ENCODE measurements around the gene PAQR5.

The PAQR5 gene

DNA sequence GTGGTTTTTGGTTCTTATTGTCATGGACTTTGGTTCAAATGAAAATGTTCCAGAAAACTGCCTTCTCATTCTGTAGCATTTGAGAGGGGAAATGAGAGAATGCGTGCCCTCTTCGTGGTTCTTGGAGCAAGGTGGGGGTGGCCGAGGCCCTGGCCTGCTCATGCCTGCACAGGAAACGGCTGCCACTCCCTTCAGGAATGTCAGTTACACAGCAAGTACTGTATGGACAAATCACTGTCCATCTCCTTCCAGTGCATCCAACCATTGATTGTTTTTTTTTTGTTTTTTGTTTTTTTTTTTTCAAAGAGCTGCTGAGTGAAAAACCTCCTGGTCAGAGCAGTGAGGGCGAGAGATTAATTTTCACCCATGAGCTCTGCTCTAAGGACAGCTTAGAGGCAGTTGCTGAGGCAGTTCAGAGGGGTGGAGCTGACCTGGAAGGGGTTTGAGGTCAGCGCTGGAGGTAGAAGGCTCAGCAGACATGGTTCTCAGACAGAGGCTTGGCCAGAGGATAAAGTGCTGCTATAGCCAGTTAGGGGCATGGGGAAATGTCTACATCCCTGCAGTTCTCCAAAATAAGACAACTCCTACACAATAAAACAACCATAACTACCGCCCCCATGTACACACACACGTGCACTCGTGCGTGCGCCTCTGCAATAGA, 95.2 kb downstream of the PAQR5 start:
- H3K4me1 ChIP-seq (ENCODE audit: insufficient read depth, low read length): peaks cover 11% of the 10 kb centered on the region
- 81% methylated on average over 11 of the region's 11 CpGs for WGBS
- no peaks in the 10 kb centered on the region for H3K9me3 ChIP-seq (ENCODE audit: insufficient read depth, low read depth, low read length)
- no peak overlapping the region for H3K9ac ChIP-seq (ENCODE audit: low read depth, low read length)
- no peaks in the 10 kb centered on the region for H3K27me3 ChIP-seq (ENCODE audit: insufficient read depth, low read length)
- no peaks in the 10 kb centered on the region for H3K36me3 ChIP-seq (ENCODE audit: insufficient read depth, low read length)
- no peak overlapping the region for H3K27ac ChIP-seq (ENCODE audit: low read depth, low read length)
- H3K4me3 ChIP-seq (ENCODE audit: low read length): no peak overlapping the region

DNA sequence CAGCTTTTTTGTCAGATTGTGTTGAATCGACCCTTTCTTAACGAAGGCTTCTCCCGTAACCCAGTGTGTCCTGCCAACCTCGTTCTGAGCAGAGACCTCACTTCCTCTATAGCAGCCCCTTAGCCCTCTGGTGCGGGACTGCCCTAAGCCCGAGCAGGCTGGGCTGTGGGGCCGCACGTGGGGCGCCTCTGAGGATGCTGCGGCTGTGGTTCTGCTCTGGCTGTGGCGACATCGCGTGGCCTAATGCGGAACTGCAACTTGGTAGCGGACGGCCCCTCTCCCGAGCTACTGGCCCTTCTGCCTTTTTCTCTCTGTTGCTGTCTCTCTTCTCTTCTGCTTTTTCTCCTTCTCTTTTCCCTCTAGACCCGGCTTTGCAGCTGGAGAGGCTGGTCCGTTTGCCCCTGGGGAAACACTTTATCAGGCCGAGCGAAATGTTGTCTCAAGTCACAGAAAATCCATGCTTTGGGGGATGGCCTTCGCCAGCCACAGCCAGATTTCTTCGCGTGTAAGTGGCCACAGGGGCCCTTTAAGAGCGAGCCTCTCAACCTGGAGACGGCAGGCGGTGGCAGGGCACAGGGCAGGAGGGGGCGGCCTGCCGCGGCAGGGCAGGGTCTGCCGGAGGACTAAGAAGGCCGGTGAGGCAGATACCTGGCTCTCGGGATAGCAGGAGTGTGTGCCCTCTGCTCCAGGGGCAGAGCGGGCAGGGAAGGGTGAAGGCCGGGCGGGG, 96.0 kb downstream of the PAQR5 start:
- Histone ChIP-seq H3K27me3 (ENCODE audit: insufficient read depth, low read length) (no peaks in the 10 kb centered on the region), H3K9ac (ENCODE audit: low read depth, low read length) (no peak overlapping the region), H3K36me3 (ENCODE audit: insufficient read depth, low read length) (no peaks in the 10 kb centered on the region), H3K9me3 (ENCODE audit: insufficient read depth, low read depth, low read length) (no peaks in the 10 kb centered on the region), H3K27ac (ENCODE audit: low read depth, low read length) (no peak overlapping the region), H3K4me1 (ENCODE audit: insufficient read depth, low read length) (peaks cover 11% of the 10 kb centered on the region), H3K4me3 (ENCODE audit: low read length) (no peak overlapping the region)
- 28% methylated on average over 36 of the region's 36 CpGs for WGBS

- peaks cover 11% of the 10 kb centered on the region for H3K4me1 ChIP-seq (ENCODE audit: insufficient read depth, low read length)
- H3K27ac ChIP-seq (ENCODE audit: low read depth, low read length): no peak overlapping the region
- H3K9me3 ChIP-seq (ENCODE audit: insufficient read depth, low read depth, low read length): no peaks in the 10 kb centered on the region
- no peaks in the 10 kb centered on the region for H3K27me3 ChIP-seq (ENCODE audit: insufficient read depth, low read length)
- no peaks in the 10 kb centered on the region for H3K36me3 ChIP-seq (ENCODE audit: insufficient read depth, low read length)
- no peak overlapping the region for H3K9ac ChIP-seq (ENCODE audit: low read depth, low read length)
- whole genome bisulfite sequencing: 94% methylated on average over 10 of the region's 10 CpGs
- no peak overlapping the region for H3K4me3 ChIP-seq (ENCODE audit: low read length)
Measured at GRCh38 chr15:69395460-69395859, 96.7 kb downstream of the PAQR5 start.

DNA sequence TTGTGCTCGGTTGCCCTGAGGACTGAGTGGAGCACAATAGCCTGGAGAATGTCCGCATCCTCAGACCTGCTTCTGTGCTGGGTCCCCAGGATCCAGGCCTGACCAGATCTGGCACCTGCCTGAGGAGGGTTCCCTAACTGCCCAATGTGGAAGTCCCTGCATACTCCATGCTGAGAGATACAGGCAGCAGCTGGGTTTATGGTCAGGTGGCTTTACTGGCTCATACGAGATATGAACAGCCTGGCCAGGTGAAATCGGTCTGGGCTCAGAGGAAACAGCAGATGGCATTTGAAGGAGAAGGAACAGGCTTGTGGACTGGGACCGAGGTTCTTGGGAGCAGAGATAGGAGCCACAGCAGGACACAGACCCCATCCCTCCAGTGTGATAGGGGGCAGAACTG, 97.3 kb downstream of the PAQR5 start:
- 93% methylated on average over 5 of the region's 5 CpGs for WGBS
- Histone ChIP-seq H3K36me3 (ENCODE audit: insufficient read depth, low read length) (no peaks in the 10 kb centered on the region), H3K9me3 (ENCODE audit: insufficient read depth, low read depth, low read length) (no peaks in the 10 kb centered on the region), H3K4me1 (ENCODE audit: insufficient read depth, low read length) (peaks cover 11% of the 10 kb centered on the region), H3K4me3 (ENCODE audit: low read length) (no peak overlapping the region), H3K27ac (ENCODE audit: low read depth, low read length) (no peak overlapping the region), H3K27me3 (ENCODE audit: insufficient read depth, low read length) (no peaks in the 10 kb centered on the region), H3K9ac (ENCODE audit: low read depth, low read length) (no peak overlapping the region)

- WGBS: 76% methylated on average over 7 of the region's 7 CpGs
- no peak overlapping the region for H3K27ac ChIP-seq (ENCODE audit: low read depth, low read length)
- no peak overlapping the region for H3K4me3 ChIP-seq (ENCODE audit: low read length)
- H3K27me3 ChIP-seq (ENCODE audit: insufficient read depth, low read length): no peaks in the 10 kb centered on the region
- no peaks in the 10 kb centered on the region for H3K9me3 ChIP-seq (ENCODE audit: insufficient read depth, low read depth, low read length)
- H3K36me3 ChIP-seq (ENCODE audit: insufficient read depth, low read length): no peaks in the 10 kb centered on the region
- H3K4me1 ChIP-seq (ENCODE audit: insufficient read depth, low read length): peaks cover 11% of the 10 kb centered on the region
- no peak overlapping the region for H3K9ac ChIP-seq (ENCODE audit: low read depth, low read length)
Measured at GRCh38 chr15:69398491-69398891, 99.8 kb downstream of the PAQR5 start.

DNA sequence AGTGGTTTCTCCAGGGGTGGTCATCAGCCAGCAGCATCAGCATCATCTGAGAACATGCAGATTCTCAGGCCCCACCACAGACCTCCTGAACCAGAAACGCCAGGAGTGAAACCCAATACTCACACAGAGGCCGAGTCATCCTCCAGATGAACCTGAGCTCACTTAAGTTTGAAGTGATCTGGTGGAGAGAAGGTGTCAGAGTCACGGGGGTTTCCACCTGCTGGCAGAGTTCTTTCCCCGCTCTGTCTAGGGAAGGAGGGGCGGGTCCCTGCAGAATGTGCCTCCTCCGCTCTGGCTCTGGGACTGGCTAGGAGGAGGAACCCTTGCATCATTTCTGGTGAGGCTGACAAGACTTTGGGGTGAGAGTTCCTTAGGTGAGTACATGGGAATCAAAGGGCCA, 102.1 kb downstream of the PAQR5 start:
- Histone ChIP-seq H3K27me3 (ENCODE audit: insufficient read depth, low read length) (no peaks in the 10 kb centered on the region), H3K27ac (ENCODE audit: low read depth, low read length) (no peak overlapping the region), H3K4me1 (ENCODE audit: insufficient read depth, low read length) (no peaks in the 10 kb centered on the region), H3K9ac (ENCODE audit: low read depth, low read length) (no peak overlapping the region), H3K36me3 (ENCODE audit: insufficient read depth, low read length) (no peaks in the 10 kb centered on the region), H3K9me3 (ENCODE audit: insufficient read depth, low read depth, low read length) (no peaks in the 10 kb centered on the region), H3K4me3 (ENCODE audit: low read length) (no peak overlapping the region)
- WGBS: 80% methylated on average over 6 of the region's 6 CpGs

DNA sequence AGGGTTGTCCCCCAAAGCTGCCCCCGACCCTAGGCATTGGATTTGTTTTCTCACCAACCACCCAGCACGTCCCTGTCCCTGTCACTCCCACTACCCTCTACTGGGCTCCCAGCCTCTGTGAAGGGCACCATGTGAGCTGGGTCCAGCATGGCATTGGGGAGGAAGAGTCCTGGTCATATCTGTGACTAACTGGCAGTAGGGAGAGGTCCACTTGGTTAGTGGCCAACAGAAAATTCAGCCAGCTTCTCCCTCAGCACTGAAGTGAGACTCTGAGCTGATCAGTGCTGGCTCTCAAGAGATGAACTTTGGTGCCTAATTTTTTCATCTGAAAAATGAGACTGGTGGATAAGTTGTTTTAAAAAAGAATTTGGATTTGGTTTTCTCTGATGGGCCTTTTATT, 104.1 kb downstream of the PAQR5 start:
- Histone ChIP-seq H3K9me3 (ENCODE audit: insufficient read depth, low read depth, low read length) (no peaks in the 10 kb centered on the region), H3K27ac (ENCODE audit: low read depth, low read length) (no peak overlapping the region), H3K27me3 (ENCODE audit: insufficient read depth, low read length) (no peaks in the 10 kb centered on the region), H3K4me3 (ENCODE audit: low read length) (no peak overlapping the region), H3K36me3 (ENCODE audit: insufficient read depth, low read length) (no peaks in the 10 kb centered on the region), H3K9ac (ENCODE audit: low read depth, low read length) (no peak overlapping the region), H3K4me1 (ENCODE audit: insufficient read depth, low read length) (no peaks in the 10 kb centered on the region)
- WGBS: 84% methylated on average over 2 of the region's 2 CpGs

- WGBS: 93% methylated on average over 4 of the region's 4 CpGs
Measured at GRCh38 chr15:69403594-69403993, 104.9 kb downstream of the PAQR5 start.

DNA sequence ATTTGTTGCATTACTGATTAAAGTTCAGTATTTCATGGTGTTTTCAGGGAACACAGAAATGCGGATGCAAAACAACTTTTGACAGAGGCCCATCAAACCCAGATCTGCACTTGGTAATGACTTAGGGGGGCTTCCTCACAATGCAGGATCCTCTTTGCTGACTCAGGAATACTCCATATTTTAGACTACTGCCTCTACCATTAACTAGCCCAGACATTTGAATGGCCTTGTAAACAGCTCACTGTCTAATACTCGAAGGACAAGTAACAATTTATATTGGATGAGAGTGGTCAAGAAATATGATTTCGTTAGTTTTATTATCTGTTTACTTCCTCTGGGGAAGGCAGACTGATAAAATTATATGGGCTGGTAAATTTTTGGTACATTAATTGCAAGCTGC, 106.4 kb downstream of the PAQR5 start:
- WGBS: 64% methylated on average over 3 of the region's 3 CpGs
- Histone ChIP-seq H3K9ac (ENCODE audit: low read depth, low read length) (no peak overlapping the region), H3K4me3 (ENCODE audit: low read length) (no peak overlapping the region), H3K27ac (ENCODE audit: low read depth, low read length) (no peak overlapping the region), H3K27me3 (ENCODE audit: insufficient read depth, low read length) (no peaks in the 10 kb centered on the region), H3K4me1 (ENCODE audit: insufficient read depth, low read length) (no peaks in the 10 kb centered on the region), H3K9me3 (ENCODE audit: insufficient read depth, low read depth, low read length) (no peaks in the 10 kb centered on the region), H3K36me3 (ENCODE audit: insufficient read depth, low read length) (no peaks in the 10 kb centered on the region)

More at GRCh38 chr15:69403594-69403993, 104.9 kb downstream of the PAQR5 start:
- Histone ChIP-seq H3K27me3 (ENCODE audit: insufficient read depth, low read length) (no peaks in the 10 kb centered on the region), H3K9me3 (ENCODE audit: insufficient read depth, low read depth, low read length) (no peaks in the 10 kb centered on the region), H3K9ac (ENCODE audit: low read depth, low read length) (no peak overlapping the region), H3K4me3 (ENCODE audit: low read length) (no peak overlapping the region), H3K27ac (ENCODE audit: low read depth, low read length) (no peak overlapping the region), H3K36me3 (ENCODE audit: insufficient read depth, low read length) (no peaks in the 10 kb centered on the region), H3K4me1 (ENCODE audit: insufficient read depth, low read length) (no peaks in the 10 kb centered on the region)

- Histone ChIP-seq H3K27ac (ENCODE audit: low read depth, low read length) (no peak overlapping the region), H3K36me3 (ENCODE audit: insufficient read depth, low read length) (no peaks in the 10 kb centered on the region), H3K9me3 (ENCODE audit: insufficient read depth, low read depth, low read length) (no peaks in the 10 kb centered on the region), H3K27me3 (ENCODE audit: insufficient read depth, low read length) (no peaks in the 10 kb centered on the region), H3K4me3 (ENCODE audit: low read length) (no peak overlapping the region), H3K9ac (ENCODE audit: low read depth, low read length) (no peak overlapping the region), H3K4me1 (ENCODE audit: insufficient read depth, low read length) (no peaks in the 10 kb centered on the region)
- WGBS: 96% methylated on average over 3 of the region's 3 CpGs
Measured at GRCh38 chr15:69407719-69408400, 109.1 kb downstream of the PAQR5 start.

GRCh38 chr15:69408841-69409240, 110.1 kb downstream of the PAQR5 start:
- Histone ChIP-seq H3K9ac (ENCODE audit: low read depth, low read length) (no peak overlapping the region), H3K27me3 (ENCODE audit: insufficient read depth, low read length) (0 out of 2 replicates have a peak, but pooled peaks cover 2% of the 10 kb centered on the region), H3K4me3 (ENCODE audit: low read length) (no peak overlapping the region), H3K9me3 (ENCODE audit: insufficient read depth, low read depth, low read length) (no peaks in the 10 kb centered on the region), H3K36me3 (ENCODE audit: insufficient read depth, low read length) (no peaks in the 10 kb centered on the region), H3K27ac (ENCODE audit: low read depth, low read length) (no peak overlapping the region), H3K4me1 (ENCODE audit: insufficient read depth, low read length) (no peaks in the 10 kb centered on the region)
- WGBS: 88% methylated on average over 3 of the region's 3 CpGs
